ENCODE measurements around the gene USP15. TPM values are rescaled to one million over a fixed set of nuclear protein-coding genes. Genes with fewer than 3 reads are reported as not detected.

Gene USP15
- total and polyA plus RNA-seq, 2 donors (not counting 3 experiments of a cell fraction or from before 2014, with no cell fraction given) = 20.0 to 61.8 TPM

DNA sequence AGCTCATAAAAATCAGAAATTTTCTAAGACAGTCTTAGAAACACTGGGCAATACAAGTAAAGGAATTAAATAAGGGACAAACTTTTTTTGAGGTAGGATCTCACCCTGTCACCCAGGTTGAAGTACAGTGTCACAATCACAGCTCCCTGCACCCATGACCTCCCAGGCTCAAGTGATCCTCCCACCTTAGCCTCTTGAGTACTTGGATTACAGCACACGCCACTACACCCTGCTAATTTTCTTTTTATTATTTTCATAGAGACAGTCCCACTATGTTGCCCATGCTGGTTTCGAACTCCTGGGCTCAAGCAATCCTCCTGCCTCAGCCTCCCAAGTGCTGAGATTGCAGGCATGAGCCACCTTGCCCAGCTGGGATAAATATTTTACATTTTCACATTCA is 90.3 kb downstream of the USP15 start:
- H3K36me3 ChIP-seq (ENCODE audit: control insufficient read depth in 2 of 2, extremely low read depth in 1 of 2, insufficient read depth in 2 of 2, low read length in 2 of 2) = no peaks in the 10 kb centered on the region
- no peak overlapping the region for H3K4me2 ChIP-seq (ENCODE audit: insufficient read depth, low read length)
- no peak overlapping the region for H3K4me3 ChIP-seq (replicated peaks in 1 of 3; ENCODE audit: insufficient read depth in 1 of 3, low read depth in 1 of 3, low read length in 3 of 3)
- H4K20me1 ChIP-seq (replicated peaks; ENCODE audit: control insufficient read depth, extremely low read depth, insufficient read depth, low read length) = no peaks in the 10 kb centered on the region
- H2AFZ ChIP-seq (ENCODE audit: low read depth, low read length) = no peak overlapping the region
- H3K27ac ChIP-seq (ENCODE audit: insufficient read depth, low read depth, low read length) = no peak overlapping the region
- H3K4me1 ChIP-seq (ENCODE audit: control insufficient read depth, extremely low read depth, insufficient read depth, low read length) = no peaks in the 10 kb centered on the region
- BruUV-seq (replicated peaks) = no TSS peak
- H3K79me2 ChIP-seq (ENCODE audit: control insufficient read depth, insufficient read depth, low read length) = peaks cover 2% of the 10 kb centered on the region
- no peak for TF ChIP-seq GATA2 (IDR thresholded peaks at IDR 0.05; ENCODE audit: insufficient read depth, insufficient read length, low read depth, low read length)
- TF ChIP-seq POLR2A (IDR thresholded peaks at IDR 0.05; ENCODE audit: low read depth, low read length) = no peak
- TF ChIP-seq, protein P1, sequence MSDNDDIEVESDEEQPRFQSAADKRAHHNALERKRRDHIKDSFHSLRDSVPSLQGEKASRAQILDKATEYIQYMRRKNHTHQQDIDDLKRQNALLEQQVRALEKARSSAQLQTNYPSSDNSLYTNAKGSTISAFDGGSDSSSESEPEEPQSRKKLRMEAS (IDR thresholded peaks at IDR 0.05; ENCODE audit: insufficient read depth, insufficient read length) = no peak
- TF ChIP-seq, protein P2, sequence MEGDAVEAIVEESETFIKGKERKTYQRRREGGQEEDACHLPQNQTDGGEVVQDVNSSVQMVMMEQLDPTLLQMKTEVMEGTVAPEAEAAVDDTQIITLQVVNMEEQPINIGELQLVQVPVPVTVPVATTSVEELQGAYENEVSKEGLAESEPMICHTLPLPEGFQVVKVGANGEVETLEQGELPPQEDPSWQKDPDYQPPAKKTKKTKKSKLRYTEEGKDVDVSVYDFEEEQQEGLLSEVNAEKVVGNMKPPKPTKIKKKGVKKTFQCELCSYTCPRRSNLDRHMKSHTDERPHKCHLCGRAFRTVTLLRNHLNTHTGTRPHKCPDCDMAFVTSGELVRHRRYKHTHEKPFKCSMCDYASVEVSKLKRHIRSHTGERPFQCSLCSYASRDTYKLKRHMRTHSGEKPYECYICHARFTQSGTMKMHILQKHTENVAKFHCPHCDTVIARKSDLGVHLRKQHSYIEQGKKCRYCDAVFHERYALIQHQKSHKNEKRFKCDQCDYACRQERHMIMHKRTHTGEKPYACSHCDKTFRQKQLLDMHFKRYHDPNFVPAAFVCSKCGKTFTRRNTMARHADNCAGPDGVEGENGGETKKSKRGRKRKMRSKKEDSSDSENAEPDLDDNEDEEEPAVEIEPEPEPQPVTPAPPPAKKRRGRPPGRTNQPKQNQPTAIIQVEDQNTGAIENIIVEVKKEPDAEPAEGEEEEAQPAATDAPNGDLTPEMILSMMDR (IDR thresholded peaks at IDR 0.05; ENCODE audit: extremely low read depth in 1 of 2, insufficient read depth in 1 of 2, low read depth in 1 of 2, low read length in 2 of 2) = no peak
- TF ChIP-seq JUN (IDR thresholded peaks at IDR 0.05; ENCODE audit: borderline replicate concordance, insufficient read depth, insufficient read length, low read depth) = no peak
- TF ChIP-seq MYC (IDR thresholded peaks at IDR 0.05; ENCODE audit: low read depth, low read length) = no peak
- no peak for TF ChIP-seq EZH2 (IDR thresholded peaks at IDR 0.05; ENCODE audit: borderline replicate concordance, low read depth, low read length, severe bottlenecking)
- TF ChIP-seq POLR2AphosphoS5 (IDR thresholded peaks at IDR 0.05; ENCODE audit: insufficient read depth, low read depth, low read length) = no peak
- no peak for TF ChIP-seq FOS (IDR thresholded peaks at IDR 0.05; ENCODE audit: borderline replicate concordance, insufficient read depth, low read length)
- intact Hi-C loops (cut with micrococcal nuclease) (no loop called here), dilution Hi-C loops (cut with MboI; ENCODE audit: extremely low pct_ligation_motif_present, low sequenced_read_pairs) (no loop called here)
- ChIA-PET CTCF (no interaction called here), POLR2A (no interaction called here)
- no peak overlapping the region for H3K9ac ChIP-seq (replicated peaks; ENCODE audit: extremely low read depth, insufficient read depth, low read length)
- DNase-seq (ENCODE audit: low read depth, low spot score) = no peak
- H3K9me3 ChIP-seq (replicated peaks; ENCODE audit: control insufficient read depth, insufficient read depth, low read length) = no peaks in the 10 kb centered on the region
- no peak for FAIRE-seq
- no peaks in the 10 kb centered on the region for H3K27me3 ChIP-seq (ENCODE audit: control insufficient read depth in 2 of 2, insufficient read depth in 2 of 2, low read length in 2 of 2)
- H3K9me1 ChIP-seq (replicated peaks; ENCODE audit: control insufficient read depth, extremely low read depth, insufficient read depth, low read length) = no peaks in the 10 kb centered on the region

Measured in endothelial cell of umbilical vein (primary cell).